Suppressor macrophage treated with lipopolysaccharide for 1 hour (primary cell): Measurements from ENCODE around the gene SLC9A3.

Source experiments
- DNase-seq, 3 donors: peaks; one replicate each; pipeline ENCODE4 v3.0.0-alpha.2; 2020 to 2022

SLC9A3 gene

DNA sequence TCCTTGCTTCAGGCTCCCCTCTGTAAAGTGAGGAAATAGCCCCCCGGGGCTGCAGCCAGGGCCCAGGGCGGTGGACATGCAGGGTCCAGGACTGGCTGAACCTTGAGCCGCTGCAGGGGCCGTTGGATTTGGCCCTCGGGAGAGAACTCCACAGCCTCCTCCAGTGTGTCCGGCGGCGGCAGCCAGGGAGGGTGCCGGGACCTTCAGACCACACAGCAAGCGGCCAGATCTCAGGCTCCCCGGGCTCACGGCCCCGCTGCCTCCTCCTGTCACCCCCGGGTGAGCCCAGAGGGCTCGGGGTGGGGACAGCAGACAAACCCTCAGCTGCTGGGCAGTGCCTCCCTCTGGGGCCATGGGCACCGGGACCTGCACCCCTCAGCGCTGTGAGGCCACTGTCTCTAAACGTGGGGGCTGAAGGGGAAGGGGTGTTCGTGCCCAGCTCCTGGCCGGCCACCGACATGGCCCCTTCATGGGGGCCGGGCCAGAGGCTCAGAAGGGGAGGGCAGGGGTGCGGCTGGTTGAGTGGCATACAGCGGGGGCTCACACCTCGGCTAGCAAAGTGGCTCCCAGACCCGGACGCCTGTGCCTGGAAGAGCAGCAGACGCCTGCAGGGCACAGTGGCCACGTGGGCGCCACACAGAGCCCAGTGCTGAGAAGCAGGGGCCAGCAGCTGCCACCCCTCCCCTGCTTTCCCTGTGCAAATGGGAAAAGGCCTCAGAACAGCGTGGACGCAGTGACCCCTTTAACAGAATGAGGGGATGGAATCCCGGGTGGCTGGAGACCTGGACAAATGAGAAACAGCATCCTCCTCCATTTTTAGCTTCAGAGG is 19.7 kb downstream of the SLC9A3 start:
- no peak for DNase-seq

DNA sequence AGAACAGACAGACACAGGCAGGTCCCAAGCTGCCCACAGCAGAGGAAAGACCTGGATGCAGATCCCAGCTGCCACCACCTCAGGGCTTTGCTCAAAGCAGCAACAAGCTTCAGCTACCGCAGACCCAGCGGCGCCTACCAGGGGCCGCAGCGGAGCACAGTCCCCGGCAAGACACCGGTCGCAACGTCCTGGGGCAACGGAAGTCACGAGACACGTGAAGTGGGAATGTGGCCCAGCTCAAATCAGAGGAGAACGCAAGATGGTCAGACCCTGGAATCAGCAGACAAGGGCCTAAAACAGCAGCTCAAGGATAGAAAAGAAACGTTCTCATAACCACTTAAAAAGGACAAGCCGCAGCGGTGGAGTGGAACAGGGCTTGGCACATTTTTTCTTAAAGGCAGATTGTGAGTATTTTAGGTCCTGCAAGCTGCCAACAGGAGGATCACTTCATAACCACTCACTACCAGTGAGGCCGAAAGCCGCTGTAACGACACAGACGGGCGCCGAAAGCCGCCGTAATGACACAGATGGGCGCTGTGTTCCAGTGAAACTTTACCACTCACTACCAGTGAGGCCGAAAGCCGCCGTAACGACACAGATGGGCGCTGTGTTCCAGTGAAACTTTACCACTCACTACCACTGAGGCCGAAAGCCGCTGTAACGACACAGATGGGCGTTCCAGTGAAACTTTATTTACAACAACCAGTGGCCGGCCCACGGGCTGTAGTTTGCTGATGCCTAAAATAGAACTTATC is 21.7 kb downstream of the SLC9A3 start:
- no peak for DNase-seq

DNA sequence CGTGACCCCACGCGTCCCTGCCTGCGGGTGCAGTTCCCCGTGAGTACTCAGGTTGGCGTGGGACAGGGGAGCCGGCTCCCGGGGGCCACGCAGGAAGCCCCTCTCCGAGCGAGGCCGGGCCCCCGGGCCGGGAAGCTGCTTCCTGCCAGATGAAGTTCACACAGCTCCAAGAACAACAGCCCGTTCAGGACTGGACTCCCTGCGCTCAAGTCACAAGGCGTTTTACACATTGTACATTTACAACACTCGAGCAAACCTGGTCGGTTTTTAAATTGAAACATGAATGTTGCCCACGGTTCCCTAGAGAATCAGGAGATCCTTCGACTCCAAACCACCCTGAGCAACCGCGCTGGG is 22.4 kb downstream of the SLC9A3 start:
- no peak for DNase-seq

DNA sequence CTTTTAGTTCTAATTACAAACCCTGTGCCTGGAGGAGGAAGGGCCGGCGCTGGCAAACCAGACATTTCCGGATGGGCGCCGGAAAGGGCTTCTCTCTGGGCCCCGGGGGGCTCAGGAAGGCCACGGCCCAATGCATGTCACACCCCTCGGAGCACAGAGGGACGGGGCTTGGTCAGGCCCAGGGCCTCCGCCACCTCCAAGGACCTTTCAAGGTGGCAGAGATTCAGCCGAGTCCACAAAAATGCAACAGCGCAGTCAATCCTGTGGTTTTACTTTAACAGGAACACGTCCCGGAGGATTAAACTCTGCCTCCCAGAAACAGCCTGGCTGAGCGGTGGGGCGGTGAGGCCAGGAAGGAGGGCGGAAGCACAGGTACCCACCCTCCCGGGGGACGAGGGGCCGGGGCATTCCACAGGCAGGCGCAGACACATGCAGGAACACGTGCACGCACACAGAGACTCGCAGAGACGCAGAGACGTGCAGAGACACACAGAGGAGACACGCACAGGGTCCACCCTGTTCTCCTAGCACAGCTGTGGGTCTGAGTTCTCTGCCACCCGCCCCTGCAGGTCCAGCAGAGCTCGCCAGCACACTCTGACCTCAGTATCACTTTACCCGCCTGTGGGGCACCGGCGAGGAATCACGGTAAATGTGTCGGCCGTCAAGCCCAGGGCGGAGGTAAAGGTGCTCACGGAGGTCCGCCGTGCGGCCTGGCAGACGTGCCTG is 23.0 kb downstream of the SLC9A3 start:
- DNase-seq = no peak

DNA sequence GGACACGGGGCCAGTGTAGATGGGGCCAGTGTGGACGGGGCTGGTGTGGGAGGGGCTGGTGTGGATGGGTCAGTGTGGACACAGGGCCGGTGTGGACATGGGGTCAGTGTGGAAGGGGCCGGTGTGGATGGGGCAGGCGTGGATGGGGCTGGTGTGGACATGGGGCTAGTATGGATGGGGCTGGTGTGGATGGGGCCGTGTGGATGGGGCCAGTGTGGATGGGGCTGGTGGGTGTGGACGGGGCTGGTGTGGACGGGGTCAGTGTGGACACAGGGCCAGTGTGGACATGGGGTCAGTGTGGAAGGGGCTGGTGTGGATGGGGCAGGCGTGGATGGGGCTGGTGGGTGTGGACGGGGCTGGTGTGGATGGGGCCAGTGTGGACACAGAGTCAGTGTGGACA is 23.8 kb downstream of the SLC9A3 start:
- no peak for DNase-seq

DNA sequence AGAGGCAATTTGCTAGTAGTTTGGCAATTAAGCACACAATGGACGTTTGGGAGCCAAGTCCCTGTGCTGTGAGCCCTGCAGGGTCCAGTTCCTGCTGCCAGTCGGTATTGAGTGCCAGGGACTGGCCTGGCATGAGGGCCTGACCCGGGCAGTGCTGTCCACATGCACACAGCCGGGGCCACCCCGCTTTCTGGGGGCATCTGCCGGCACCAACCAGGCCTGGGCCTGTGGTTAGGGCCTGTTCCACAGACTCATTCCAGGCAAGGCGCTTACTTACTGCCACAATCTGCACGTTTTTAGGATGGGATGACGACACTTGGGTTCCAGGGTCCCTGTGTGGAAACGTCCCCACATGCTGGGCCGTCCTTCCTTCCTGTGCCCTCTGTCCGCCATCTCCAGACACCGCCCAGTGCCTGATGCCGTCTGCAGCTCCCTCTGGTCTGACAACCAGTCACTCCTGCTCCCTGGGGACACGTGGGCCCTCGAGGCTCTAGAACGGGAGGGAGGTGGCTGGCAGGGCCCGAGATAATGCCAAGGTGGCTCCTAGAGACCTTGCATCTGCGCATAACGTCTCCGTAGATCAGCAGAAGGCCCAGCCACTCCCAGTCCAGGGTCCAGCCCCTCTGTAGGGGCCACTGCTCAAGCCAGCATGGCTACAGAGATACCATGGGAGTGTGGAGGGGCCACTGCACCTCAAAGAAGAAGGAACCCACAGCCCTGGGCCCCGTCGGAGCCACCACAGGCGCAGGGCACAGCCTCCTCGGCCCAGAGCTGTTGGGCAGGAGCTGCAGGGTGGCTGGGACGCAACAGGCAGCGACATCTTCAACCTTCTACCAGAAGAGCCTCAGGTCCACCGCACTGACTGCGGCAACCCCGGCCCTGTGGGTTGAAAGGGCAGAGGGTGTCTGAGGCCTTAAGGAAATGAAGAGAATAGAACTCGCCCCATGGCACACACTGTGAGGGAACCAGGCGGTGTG is 24.7 kb downstream of the SLC9A3 start:
- DNase-seq = no peak

DNA sequence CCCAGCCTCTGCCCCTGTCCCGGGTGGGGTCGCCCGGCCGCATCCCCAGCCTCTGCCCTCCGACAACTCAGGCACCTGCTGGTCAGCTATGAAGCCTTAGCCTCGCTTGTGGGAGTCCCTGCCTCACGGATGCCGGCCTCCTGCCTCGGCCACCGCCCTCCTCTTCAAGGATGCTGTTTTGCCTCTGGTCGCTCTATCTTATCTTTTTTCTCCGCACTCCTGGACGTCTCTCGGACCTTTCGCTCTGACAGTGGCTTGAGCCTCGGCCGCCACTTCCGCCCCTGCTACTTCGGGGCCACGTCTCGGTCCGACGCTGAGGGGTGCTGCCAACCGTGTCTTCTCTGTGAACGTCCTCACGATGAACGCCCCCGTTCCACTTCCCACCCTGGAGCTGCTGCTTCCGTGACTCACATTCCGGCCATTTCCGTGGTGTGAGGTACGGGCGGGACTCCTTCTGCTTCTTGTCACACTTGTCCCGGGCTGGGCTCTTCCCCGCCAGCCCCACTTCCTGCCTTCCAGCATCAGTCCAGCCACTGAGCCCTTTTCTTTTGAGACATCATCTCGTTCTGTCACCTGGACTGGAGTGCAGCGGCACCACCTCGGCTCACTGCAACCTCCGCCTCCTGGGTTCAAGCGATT is 26.3 kb downstream of the SLC9A3 start:
- DNase-seq = no peak

DNA sequence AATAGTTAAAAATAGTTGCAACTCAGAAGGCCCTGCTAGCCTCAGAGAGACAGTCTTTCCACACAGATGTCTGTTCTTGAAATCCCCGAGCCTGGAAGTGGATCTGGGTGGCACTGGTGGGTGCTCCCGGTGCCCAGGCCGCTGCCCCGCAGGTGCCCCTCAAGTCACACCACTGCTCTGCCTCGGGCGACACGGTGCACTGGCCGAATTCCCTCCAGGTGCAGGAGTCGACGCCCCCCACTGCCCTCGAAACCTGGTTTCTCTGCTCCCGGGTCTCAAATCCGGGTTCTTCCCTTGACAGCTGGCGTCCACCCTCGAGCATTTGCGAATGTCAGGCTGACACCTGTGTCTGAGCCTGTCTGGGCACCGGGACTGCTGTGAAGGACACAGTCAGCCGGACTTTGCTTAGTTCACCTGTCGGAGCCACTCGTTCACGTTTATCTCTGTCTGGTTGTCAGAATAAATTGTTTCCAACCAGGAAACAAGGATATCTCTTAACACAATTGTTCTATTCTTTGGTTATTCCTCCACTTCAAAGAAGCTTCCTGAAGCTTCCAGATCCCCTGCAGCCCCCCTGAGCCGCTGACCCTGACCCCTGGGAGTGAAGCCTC is 27.1 kb downstream of the SLC9A3 start:
- DNase-seq = no peak

DNA sequence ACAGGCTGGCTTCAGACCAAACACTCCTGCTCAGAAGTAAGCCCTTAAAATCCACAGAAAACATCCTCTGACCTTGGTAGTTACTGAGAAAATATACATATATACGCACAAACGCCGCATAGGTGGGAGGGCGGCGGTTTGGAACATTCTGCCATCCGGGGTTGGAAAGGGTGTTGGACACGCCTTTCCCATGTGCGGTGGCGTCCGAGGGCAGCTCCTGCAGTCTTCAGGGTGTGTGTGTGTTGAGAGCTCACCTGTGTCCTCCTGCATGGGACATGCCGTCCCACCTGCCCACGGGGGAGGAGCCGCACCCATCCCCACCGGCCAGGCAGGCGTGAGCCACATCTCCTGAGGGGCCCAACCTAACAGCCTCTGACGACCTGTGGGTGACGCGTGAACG is 28.2 kb downstream of the SLC9A3 start:
- DNase-seq = no peak

DNA sequence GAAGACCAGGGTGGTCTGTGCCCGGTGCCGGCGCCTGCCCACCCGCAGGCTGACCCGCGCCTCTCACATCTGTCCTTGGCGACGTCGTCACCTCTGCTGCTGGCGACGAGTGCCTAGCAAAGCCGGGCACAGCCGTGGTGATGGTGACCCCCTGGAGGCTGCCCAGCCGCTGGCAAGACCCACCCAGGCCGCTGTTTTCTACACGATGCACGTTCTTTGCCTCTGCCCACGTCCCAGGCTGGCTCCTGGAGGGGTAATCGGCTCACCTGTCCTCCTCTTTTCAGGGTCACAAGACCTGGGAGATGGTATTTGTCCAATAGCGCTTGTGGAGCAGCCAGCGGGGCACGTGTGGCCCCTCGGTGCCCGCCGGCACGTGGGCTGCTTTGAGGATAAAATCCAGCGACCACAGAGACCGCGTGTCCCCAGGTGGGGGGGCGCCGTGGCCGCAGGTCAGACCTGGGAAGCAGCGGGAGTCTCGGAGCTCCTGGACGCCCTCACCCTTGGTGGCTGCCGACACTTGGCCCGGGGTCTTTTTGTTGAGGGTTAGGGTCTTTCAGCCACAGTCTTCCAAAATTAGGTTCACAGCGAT is 29.5 kb downstream of the SLC9A3 start:
- DNase-seq = no peak

DNA sequence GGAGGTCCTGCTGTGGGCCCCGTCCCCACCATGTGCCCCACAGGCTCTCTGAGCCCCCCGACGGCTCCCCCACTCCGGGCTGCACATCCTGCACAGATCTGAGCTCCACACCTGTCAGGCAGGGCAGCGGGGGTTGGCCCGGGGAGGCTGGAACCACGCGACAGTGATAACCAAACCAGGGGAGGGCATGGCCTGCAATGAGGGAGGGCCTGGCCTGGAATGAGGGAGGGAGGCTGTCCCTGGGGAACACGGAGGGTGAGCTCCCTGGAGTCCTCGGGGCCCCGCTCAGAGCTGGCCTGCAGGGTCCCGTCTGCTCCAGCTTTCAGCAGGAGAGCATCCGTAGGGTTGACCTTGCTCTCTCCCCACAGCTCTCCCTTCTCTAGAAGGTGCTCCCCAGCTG is 30.5 kb downstream of the SLC9A3 start:
- DNase-seq = no peak

DNA sequence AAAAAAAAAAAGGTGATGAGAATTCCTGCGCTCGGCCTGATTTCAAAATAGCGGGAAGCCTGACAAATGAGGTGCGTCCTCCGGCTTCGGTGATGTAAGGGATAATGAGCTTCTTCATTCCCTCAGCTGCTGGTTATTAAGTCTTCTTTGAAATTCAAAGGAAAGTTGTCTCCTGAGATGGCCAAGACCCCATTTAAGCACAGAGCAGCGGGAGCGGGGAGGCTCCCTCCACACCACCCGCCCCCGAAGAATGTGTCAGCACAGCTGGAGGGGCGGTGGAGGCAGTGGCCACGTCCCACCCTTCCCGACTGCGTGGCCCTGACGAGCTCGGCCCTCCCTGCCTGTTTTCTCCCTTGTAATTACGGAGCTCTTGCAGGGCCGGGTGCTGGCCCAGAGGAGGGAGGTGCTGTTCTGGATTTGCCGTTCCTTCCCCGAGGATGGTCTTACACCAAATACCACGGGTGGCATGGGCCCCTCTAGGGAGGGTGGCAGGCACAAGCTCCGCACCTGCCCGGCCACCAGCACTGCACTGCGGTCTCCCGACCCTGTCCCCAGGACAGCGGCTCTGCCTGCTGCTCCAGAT is 31.0 kb downstream of the SLC9A3 start:
- no peak for DNase-seq

DNA sequence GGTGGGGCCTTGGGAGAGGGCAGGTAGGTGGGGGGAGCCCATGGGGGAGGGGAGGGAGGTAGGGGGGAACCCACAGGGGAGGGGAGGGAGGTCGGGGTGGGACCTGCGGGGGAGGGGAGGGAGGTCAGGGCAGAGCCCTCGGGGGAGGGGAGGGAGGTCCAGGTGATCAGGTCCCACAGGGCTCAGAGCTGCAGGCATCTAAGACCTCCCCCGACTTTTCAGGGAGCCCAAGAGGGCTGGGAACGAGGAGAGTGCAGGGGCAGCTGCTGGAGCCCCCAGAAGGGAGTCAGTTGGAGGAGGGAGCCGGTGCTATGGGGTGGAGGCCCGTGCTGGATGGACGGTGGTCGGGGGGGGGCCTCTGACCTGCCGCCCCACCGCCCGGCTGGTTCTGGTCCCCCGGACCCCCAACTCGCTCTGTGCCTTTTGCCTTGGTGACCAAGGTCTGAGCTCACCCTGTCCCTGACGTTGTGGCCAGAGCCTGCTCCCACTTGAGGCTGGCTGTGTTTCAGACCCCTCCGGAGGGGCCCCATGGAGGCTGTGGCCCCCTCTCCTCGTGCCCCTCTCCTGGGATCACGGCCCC is 31.8 kb downstream of the SLC9A3 start:
- DNase-seq = no peak

DNA sequence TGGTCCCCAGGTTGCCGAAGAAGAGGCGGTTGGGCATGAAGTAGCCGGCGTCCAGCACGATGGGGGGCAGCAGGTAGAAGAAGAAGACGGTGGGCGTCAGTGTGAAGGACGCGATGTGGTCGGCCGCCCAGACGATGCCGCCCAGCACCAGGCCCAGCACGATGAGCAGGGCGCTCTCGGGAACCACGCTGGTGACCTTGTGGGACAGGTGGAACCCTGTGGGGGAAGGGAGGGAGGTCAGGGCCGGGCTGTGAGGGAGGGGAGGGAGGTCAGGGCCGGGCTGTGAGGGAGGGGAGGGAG is 32.4 kb downstream of the SLC9A3 start:
- DNase-seq = no peak

DNA sequence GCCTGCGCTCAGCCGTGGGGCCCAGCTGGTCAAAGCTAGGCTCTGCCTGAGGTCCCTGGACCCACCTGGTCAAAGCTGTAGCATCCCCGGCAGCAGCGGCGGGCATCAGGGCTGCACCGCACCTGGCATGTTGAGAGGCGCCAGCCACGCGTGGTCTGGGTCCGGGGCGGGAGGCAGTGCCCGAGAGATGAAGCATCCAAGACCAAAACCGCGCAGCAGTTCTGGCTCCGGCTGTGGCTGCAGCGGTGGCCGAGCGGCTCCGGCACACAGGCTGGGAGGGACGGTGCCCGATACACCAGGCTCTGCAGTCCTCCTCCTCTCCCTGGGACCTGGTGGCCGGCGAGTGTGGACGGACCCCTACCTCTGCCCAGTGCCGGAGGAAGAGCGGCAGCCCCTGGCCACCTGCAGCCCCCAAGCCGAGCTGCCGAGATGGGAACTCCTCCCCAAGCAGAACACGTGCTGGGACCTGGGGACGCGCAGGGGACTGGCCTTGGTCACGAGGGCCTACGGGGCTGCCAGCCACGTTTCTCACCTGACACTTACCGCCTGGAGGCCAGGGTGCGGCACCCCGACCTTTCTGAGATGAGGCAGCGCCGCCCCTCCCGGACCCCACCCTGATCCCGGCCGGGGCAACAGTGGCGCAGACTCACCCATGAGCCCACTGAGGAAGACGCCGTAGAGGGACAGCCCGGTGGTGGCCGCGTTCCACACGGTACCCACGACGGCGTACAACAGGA is 33.0 kb downstream of the SLC9A3 start:
- no peak for DNase-seq

DNA sequence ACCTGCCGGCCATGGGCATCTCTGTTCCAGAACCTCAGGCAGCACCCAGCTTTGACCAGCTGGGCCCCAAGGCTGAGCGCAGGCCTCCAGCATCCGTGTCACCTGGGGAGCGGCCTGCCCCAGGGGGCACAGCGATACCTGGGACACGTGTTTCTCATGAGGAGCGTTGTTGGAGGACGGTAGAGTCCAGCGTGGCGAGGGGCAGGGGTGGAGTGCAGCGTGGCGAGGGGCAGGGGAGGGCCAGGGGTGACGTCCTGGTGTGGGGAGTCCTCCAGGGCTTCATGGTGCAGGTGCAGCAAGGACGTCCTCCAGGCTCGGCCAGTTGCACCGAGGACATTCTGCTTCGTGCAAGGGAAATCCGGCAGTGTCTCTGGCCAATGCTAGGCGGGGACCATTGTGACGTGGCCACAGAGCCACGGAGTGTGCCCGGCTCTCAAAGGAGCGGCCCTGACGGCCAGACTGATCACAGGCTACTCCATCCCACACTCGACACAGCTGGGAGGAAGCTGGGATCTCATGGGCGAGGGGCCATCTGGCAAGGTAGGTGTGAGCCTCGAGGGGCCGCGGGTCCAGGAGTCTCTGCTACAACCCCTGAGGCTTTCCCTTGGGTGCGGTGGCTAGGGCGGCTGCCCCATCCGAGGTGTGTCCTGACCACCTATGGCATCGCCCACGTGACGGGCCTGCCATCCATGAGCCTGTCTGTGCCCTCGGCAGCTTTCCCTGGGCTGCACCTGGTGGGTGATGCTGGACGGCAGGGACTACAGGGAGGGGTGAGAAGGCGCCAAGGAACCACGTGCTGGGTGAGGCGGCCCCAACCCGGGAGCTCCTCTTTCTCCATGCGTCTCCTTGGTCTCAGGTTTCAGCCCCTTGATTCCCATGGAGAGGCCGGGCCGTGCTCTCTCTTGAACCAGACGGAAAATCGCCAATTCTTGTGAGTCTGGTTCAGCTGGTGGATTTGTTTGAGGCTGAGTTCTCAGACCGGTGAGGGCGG is 33.8 kb downstream of the SLC9A3 start:
- no peak for DNase-seq

DNA sequence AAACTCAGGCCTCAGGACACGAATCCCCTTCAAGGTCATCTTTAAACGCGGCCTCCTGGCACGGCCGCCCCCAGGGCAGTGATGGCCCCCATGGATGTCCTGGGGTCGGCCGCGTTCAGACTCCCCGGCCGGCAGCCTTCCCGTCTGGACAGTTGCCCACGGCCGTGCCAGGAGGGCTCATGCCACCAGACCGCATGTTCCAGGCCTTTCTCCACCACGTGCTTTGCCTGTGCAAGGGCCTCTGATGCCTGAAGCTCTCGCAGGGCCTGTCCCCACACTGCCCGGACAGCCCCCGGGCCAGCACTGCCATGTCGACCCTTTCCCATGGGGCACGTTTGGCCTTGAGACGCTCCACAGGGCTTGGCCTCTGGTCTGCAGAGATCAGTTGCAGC is 34.6 kb downstream of the SLC9A3 start:
- DNase-seq = no peak
